Uterus (tissue), 4 donors: ENCODE measurements around the gene CGN. TPM values are rescaled to one million over a fixed set of nuclear protein-coding genes. Genes with fewer than 3 reads are reported as not detected.

Source experiments
- DNase-seq, 2 donors: peaks; one replicate each; pipeline ENCODE4 v3.0.0-alpha.2; 2019 to 2020
- H3K27ac ChIP-seq, 2 donors: fragments of 200-600 bp; sonication (generic); 1 replicate in 1 of 2; 2 replicates in 1 of 2; pipeline ENCODE4 v1.5.1; 2016 to 2018
- H3K27me3 ChIP-seq, 2 donors: fragments of 200-600 bp; sonication (generic); one replicate each; pipeline ENCODE4 v1.5.1; 2018 to 2019; ENCODE audit warnings: control low read depth in 1 of 2
- H3K36me3 ChIP-seq, 2 donors: fragments of 200-600 bp; sonication (generic); one replicate each; pipeline ENCODE4 v1.5.1; 2019; ENCODE audit warnings: control low read depth in 1 of 2
- H3K4me1 ChIP-seq, 2 donors: fragments of 200-600 bp; sonication (generic); one replicate each; pipeline ENCODE4 v1.5.1; 2018 to 2019; ENCODE audit warnings: control low read depth in 1 of 2
- H3K4me3 ChIP-seq, 2 donors: fragments of 200-600 bp; sonication (generic); 1 replicate in 1 of 2; 2 replicates in 1 of 2; pipeline ENCODE4 v1.5.1; 2018 to 2019; ENCODE audit warnings: mild to moderate bottlenecking in 1 of 2
- H3K9me3 ChIP-seq, 2 donors: fragments of 200-600 bp; sonication (generic); one replicate each; pipeline ENCODE4 v1.5.1; 2019; ENCODE audit warnings: control low read depth in 1 of 2
- POLR2A ChIP-seq, 2 donors: fragments of 450-650 bp; IDR thresholded peaks; one replicate each; pipeline ENCODE4 v1.6.1; 2016; ENCODE audit warnings: antibody characterized with exemption in 2 of 2, mild to moderate bottlenecking in 1 of 2, moderate library complexity in 1 of 2
- intact Hi-C: fragments of 100-400 bp; cut with DNase I; formaldehyde crosslinking; loops from one replicate; pipeline ENCODE4 v1.15.1; 2023; ENCODE audit warnings: low total_unique reads
- total RNA-seq, 4 donors: library from RNA; depleted of rRNA in 3 of 4; stranded (reverse); fragments of >200 nt in 3 of 4; gene quantifications; one replicate each; pipeline versions ENCODE4 v1.1.0 to v1.2.4, GENCODE V29; 2014 to 2023
- TF ChIP-seq, protein P1 (sequence below), 4 experiments: fragments of 200-600 bp in 2 of 4; fragments of 450-650 bp in 2 of 4; sonication (generic) in 2 of 4; IDR thresholded peaks; one replicate each; pipeline ENCODE4 v1.5.1; 2016 to 2019; ENCODE audit warnings: antibody characterized with exemption in 4 of 4, mild to moderate bottlenecking in 2 of 4, moderate library complexity in 1 of 4
- donor health status: DM: yes; HTN: yes; CAD: no.

Gene CGN
- total RNA-seq, 4 donors from 2014 or later, result under 0.01 to 7.3 (median 0.85) TPM

- TF ChIP-seq POLR2A (IDR thresholded peaks at IDR 0.05), result no peak
- TF ChIP-seq, protein P1, sequence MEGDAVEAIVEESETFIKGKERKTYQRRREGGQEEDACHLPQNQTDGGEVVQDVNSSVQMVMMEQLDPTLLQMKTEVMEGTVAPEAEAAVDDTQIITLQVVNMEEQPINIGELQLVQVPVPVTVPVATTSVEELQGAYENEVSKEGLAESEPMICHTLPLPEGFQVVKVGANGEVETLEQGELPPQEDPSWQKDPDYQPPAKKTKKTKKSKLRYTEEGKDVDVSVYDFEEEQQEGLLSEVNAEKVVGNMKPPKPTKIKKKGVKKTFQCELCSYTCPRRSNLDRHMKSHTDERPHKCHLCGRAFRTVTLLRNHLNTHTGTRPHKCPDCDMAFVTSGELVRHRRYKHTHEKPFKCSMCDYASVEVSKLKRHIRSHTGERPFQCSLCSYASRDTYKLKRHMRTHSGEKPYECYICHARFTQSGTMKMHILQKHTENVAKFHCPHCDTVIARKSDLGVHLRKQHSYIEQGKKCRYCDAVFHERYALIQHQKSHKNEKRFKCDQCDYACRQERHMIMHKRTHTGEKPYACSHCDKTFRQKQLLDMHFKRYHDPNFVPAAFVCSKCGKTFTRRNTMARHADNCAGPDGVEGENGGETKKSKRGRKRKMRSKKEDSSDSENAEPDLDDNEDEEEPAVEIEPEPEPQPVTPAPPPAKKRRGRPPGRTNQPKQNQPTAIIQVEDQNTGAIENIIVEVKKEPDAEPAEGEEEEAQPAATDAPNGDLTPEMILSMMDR (IDR thresholded peaks at IDR 0.05), result no peak
- Histone ChIP-seq H3K4me3 (no peak overlapping the region), H3K9me3 (no peaks in the 10 kb centered on the region), H3K27me3 (no peaks in the 10 kb centered on the region), H3K36me3 (no peaks in the 10 kb centered on the region), H3K27ac (no peak overlapping the region), H3K4me1 (no peaks in the 10 kb centered on the region)
- no peak for DNase-seq
- intact Hi-C loops, result no loop called here
Observed at GRCh38 chr1:151499365-151499764, 11.8 kb upstream of the CGN start.

- Histone ChIP-seq H3K4me3 (no peak overlapping the region), H3K27ac (no peak overlapping the region), H3K4me1 (no peaks in the 10 kb centered on the region), H3K9me3 (no peaks in the 10 kb centered on the region), H3K36me3 (no peaks in the 10 kb centered on the region), H3K27me3 (no peaks in the 10 kb centered on the region)
- DNase-seq, result no peak
- intact Hi-C loops, result no loop called here
- TF ChIP-seq, protein P1 (IDR thresholded peaks at IDR 0.05), result no peak
- no peak for TF ChIP-seq POLR2A (IDR thresholded peaks at IDR 0.05)
Observed at GRCh38 chr1:151499930-151500329, 11.3 kb upstream of the CGN start.

GRCh38 chr1:151501474-151501873 is 9.7 kb upstream of the CGN start:
- no peak for DNase-seq
- intact Hi-C loops, result no loop called here
- Histone ChIP-seq H3K9me3 (no peaks in the 10 kb centered on the region), H3K4me1 (no peaks in the 10 kb centered on the region), H3K4me3 (no peak overlapping the region), H3K27ac (no peak overlapping the region), H3K36me3 (no peaks in the 10 kb centered on the region), H3K27me3 (no peaks in the 10 kb centered on the region)
- TF ChIP-seq POLR2A (IDR thresholded peaks at IDR 0.05), result no peak
- TF ChIP-seq, protein P1 (IDR thresholded peaks at IDR 0.05), result no peak

DNA sequence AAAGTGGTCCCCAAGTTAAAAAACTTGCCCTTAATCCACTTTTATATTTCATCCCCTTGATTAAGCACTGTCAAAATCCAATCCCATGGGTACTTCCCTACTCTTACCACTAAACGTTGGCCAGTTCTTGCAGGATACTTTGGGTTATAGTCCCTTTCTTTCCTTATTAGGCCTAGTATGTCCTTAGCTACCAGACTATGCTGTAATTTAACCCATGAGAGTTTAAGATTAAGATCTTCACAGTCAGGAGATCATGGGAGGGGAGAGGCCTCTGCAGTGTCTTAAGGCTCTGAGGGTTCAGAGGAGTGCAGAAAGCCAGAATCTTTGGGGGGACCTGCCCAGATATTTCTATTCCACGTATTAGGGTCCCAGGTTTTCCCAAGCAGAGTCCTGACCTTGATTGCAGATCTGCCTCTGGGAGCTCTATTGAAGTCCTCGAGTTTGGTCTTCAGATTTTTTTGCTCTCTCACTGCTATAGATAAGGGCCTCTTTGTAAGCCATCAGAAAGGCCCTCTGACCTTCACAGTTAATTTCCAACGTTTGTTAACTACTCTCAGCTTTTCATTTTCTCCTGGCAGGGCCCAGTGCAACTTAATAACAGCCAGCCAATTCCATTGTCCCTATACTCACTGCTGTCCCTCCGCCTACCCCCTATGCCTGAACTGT is 9.0 kb upstream of the CGN start:
- DNase-seq, result no peak
- no peaks in the 10 kb centered on the region for H3K27me3 ChIP-seq
- no peak overlapping the region for H3K4me3 ChIP-seq
- H3K36me3 ChIP-seq, result no peaks in the 10 kb centered on the region
- H3K27ac ChIP-seq, result no peak overlapping the region
- intact Hi-C loops, result no loop called here
- no peak for TF ChIP-seq POLR2A (IDR thresholded peaks at IDR 0.05)
- TF ChIP-seq, protein P1 (IDR thresholded peaks at IDR 0.05), result no peak
- no peaks in the 10 kb centered on the region for H3K9me3 ChIP-seq
- H3K4me1 ChIP-seq, result no peaks in the 10 kb centered on the region

DNA sequence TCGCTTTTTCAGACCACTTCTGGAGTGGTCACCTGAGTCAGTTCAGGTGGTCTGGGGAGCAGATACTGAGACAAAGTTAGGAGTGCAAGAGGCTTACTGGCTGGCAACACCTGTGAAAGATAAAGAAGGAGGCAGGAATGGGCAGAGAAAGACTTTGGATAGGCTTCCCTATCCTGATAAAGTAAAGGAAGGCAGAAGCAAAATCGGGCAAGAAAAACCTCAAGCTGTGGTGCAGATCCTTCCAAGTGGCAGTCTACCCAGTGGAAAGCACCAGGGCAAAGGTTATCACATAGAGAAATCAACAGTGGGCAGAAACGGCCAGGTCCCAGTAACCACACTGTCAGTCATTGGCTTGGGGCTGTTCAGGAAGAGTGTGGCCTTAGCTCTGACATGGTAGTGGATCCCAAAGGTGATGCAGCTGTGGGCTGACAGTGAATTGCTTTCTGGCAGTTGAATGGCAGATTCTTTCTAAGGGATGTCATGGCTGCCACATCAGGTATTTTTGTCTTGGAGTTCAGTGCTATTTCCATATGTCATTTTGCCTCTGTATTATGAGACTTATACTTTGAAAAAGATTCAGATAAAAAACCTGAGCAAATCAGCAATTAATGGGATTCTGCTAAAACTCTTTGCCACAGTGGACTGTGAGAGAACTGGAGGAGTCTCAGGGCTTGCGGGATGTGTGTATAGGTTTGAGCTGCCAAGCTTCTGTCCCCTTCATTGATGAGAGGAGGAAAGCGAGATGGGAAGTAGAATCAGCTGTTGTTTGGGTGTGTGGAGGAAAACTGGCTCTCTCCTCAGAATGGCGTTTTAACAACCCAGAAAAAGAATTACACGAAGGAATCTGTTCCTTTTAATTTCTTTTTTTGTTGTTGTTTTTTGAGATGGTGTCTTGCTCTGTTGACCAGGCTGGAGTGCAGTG is 8.1 kb upstream of the CGN start:
- TF ChIP-seq, protein P1 (IDR thresholded peaks at IDR 0.05), result no peak
- no peak for TF ChIP-seq POLR2A (IDR thresholded peaks at IDR 0.05)
- Histone ChIP-seq H3K4me1 (no peaks in the 10 kb centered on the region), H3K36me3 (no peaks in the 10 kb centered on the region), H3K27me3 (no peaks in the 10 kb centered on the region), H3K27ac (no peak overlapping the region), H3K9me3 (no peaks in the 10 kb centered on the region), H3K4me3 (no peak overlapping the region)
- DNase-seq, result no peak
- intact Hi-C loops, result no loop called here
